Measurements from ENCODE around the gene TRIL.

The TRIL gene

GRCh38 chr7:28937103-28937502 lies 21.0 kb downstream of the TRIL start:
- peaks cover 19% of the 10 kb centered on the region for H3K4me1 ChIP-seq (ENCODE audit: control insufficient read depth, insufficient read depth, low read length)
- no peak overlapping the region for H3K27ac ChIP-seq (ENCODE audit: extremely low read depth, low read depth, low read length)
- TF ChIP-seq PBX3 (CRISPR knock-in tag; IDR thresholded peaks at IDR 0.05) (no peak), ZNF140 (tag by site-specific recombination; IDR thresholded peaks at IDR 0.05) (no peak), ZNF19 (tag by site-specific recombination; IDR thresholded peaks at IDR 0.05; ENCODE audit: low read depth) (no peak), ZNF211 (tag by site-specific recombination; IDR thresholded peaks at IDR 0.05; ENCODE audit: low read depth) (no peak), ZNF398 (tag by site-specific recombination; IDR thresholded peaks at IDR 0.05) (no peak), ZBTB26 (tag by site-specific recombination; optimal IDR thresholded peaks at IDR 0.05) (no peak), ZNF843 (tag by site-specific recombination; IDR thresholded peaks at IDR 0.05) (no peak), ZNF10 (tag by site-specific recombination; IDR thresholded peaks at IDR 0.05) (no peak), ZNF521 (tag by site-specific recombination; IDR thresholded peaks at IDR 0.05) (no peak), ZNF48 (tag by site-specific recombination; IDR thresholded peaks at IDR 0.05) (no peak), ZNF394 (tag by site-specific recombination; IDR thresholded peaks at IDR 0.05; ENCODE audit: borderline replicate concordance) (no peak), MZF1 (tag by site-specific recombination; IDR thresholded peaks at IDR 0.05; ENCODE audit: borderline replicate concordance) (no peak), REPIN1 (tag by site-specific recombination; IDR thresholded peaks at IDR 0.05; ENCODE audit: low read depth) (no peak), SCRT1 (tag by site-specific recombination; IDR thresholded peaks at IDR 0.05; ENCODE audit: borderline replicate concordance) (no peak), ZNF324 (tag by site-specific recombination; IDR thresholded peaks at IDR 0.05) (no peak), ZNF510 (tag by site-specific recombination; IDR thresholded peaks at IDR 0.05; ENCODE audit: insufficient replicate concordance) (no peak), ZNF530 (tag by site-specific recombination; IDR thresholded peaks at IDR 0.05; ENCODE audit: low read depth) (no peak), HOXD13 (CRISPR knock-in tag; IDR thresholded peaks at IDR 0.05; ENCODE audit: borderline replicate concordance) (no peak)
- TF ChIP-seq, protein P1, sequence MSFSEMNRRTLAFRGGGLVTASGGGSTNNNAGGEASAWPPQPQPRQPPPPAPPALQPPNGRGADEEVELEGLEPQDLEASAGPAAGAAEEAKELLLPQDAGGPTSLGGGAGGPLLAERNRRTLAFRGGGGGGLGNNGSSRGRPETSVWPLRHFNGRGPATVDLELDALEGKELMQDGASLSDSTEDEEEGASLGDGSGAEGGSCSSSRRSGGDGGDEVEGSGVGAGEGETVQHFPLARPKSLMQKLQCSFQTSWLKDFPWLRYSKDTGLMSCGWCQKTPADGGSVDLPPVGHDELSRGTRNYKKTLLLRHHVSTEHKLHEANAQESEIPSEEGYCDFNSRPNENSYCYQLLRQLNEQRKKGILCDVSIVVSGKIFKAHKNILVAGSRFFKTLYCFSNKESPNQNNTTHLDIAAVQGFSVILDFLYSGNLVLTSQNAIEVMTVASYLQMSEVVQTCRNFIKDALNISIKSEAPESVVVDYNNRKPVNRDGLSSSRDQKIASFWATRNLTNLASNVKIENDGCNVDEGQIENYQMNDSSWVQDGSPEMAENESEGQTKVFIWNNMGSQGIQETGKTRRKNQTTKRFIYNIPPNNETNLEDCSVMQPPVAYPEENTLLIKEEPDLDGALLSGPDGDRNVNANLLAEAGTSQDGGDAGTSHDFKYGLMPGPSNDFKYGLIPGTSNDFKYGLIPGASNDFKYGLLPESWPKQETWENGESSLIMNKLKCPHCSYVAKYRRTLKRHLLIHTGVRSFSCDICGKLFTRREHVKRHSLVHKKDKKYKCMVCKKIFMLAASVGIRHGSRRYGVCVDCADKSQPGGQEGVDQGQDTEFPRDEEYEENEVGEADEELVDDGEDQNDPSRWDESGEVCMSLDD (tag by site-specific recombination; IDR thresholded peaks at IDR 0.05): no peak
- H3K9me3 ChIP-seq (ENCODE audit: control insufficient read depth, insufficient read depth, low read depth, low read length): no peaks in the 10 kb centered on the region
- no peak overlapping the region for H3K4me3 ChIP-seq (ENCODE audit: low read depth, low read length)
- ChIA-PET POLR2A (no interaction called here), CTCF (interaction anchor here (0.7 to 7.6 kb wide), 3 partner anchors 10 to 15 kb away, joined by 3 to 61 read pairs (median 7); no protein-coding TSS in a partner anchor)
- H3K36me3 ChIP-seq (ENCODE audit: control insufficient read depth in 2 of 2, insufficient read depth in 1 of 2, low read length in 2 of 2): no peaks in the 10 kb centered on the region

Data from HEK293 (cell line).